B cell (primary cell): Measurements from ENCODE around the gene NUDT19. TPM values are rescaled to one million over a fixed set of nuclear protein-coding genes. Genes with fewer than 3 reads are reported as not detected.

ENCODE experiments used
- ATAC-seq: fragments of 200-7000 bp; cut with Tn5 transposase; one replicate; pipeline ENCODE4 v1.10.0; 2021; ENCODE audit warnings: low read depth, mild to moderate bottlenecking, moderate number of reproducible peaks, moderate library complexity
- CTCF ChIA-PET: fragments of 350-600 bp; sonication (Branson Sonifier 250); formaldehyde crosslinking; loops from one replicate; lab custom pipeline; 2021; ENCODE audit warnings: antibody characterized with exemption, inconsistent platforms; lab: Charles Lee
- POLR2A ChIA-PET: fragments of 350-600 bp; sonication (Branson Sonifier 250); formaldehyde crosslinking; loops from one replicate; lab custom pipeline; 2021; ENCODE audit warnings: antibody characterized with exemption; lab: Charles Lee
- DNase-seq: peaks from one replicate; pipeline ENCODE4 v3.0.0; 2013
- H2AFZ ChIP-seq: 2 replicates; pipeline ENCODE4 v1.6.1; 2012; ENCODE audit warnings: mild to moderate bottlenecking, low read depth, low read length; ENCODE audit not compliant: insufficient read depth, poor library complexity, severe bottlenecking
- H3K27ac ChIP-seq, 2 donors: 1 replicate in 1 of 2; 2 replicates in 1 of 2; pipeline ENCODE4 v1.5.1; 2012 to 2013; ENCODE audit warnings: low read length in 2 of 2, mild to moderate bottlenecking in 2 of 2, moderate library complexity in 1 of 2
- H3K27me3 ChIP-seq, 4 experiments: fragments of 200-600 bp in 1 of 4; sonication (generic) in 1 of 4; replicated peaks in 1 of 4; 1 replicate in 2 of 4; 2 replicates in 2 of 4; pipeline versions ENCODE4 v1.6.1 to v1.7.0; 2013 to 2016; ENCODE audit warnings: low read length in 3 of 4, mild to moderate bottlenecking in 2 of 4, mixed read lengths in 1 of 4, moderate library complexity in 1 of 4; ENCODE audit not compliant: insufficient read depth in 4 of 4, control insufficient read depth in 3 of 4; ENCODE audit errors: control extremely low read depth in 1 of 4
- H3K36me3 ChIP-seq, 2 experiments: replicated peaks in 1 of 2; 1 replicate in 1 of 2; 2 replicates in 1 of 2; pipeline versions ENCODE4 v1.6.1 to v1.7.1; 2013; ENCODE audit warnings: low read length in 1 of 2; ENCODE audit not compliant: insufficient read depth in 2 of 2, control insufficient read depth in 1 of 2; ENCODE audit errors: control extremely low read depth in 1 of 2, extremely low read depth in 1 of 2
- H3K4me1 ChIP-seq, 2 donors: fragments of 200-600 bp in 1 of 2; sonication (generic) in 1 of 2; 1 replicate in 1 of 2; 2 replicates in 1 of 2; pipeline versions ENCODE4 v1.5.1 to v1.6.1; 2013 to 2017; ENCODE audit warnings: low read length in 2 of 2; ENCODE audit not compliant: control insufficient read depth in 2 of 2, insufficient read depth in 2 of 2
- H3K4me2 ChIP-seq: replicated peaks from 2 replicates; pipeline ENCODE3; 2012; ENCODE audit warnings: mild to moderate bottlenecking, low read depth, low read length; ENCODE audit not compliant: poor library complexity, severe bottlenecking
- H3K4me3 ChIP-seq, 5 experiments: fragments of 200-600 bp in 1 of 5; sonication (generic) in 1 of 5; 1 replicate in 3 of 5; 2 replicates in 2 of 5; pipeline versions ENCODE4 v1.5.1 to v1.7.0; 2011 to 2016; ENCODE audit warnings: low read length in 4 of 5, mild to moderate bottlenecking in 4 of 5, low read depth in 2 of 5, control low read depth in 1 of 5, moderate library complexity in 1 of 5; ENCODE audit not compliant: insufficient read depth in 1 of 5; ENCODE audit errors: control extremely low read depth in 1 of 5, extremely low read depth in 1 of 5
- H3K79me2 ChIP-seq: fragments of 200-600 bp; sonication (generic); one replicate; pipeline ENCODE4 v1.6.0; 2016; ENCODE audit warnings: low read length; ENCODE audit not compliant: control insufficient read depth, insufficient read depth
- H3K9ac ChIP-seq: fragments of 200-600 bp; sonication (generic); 2 replicates; pipeline ENCODE4 v1.6.1; 2017; ENCODE audit warnings: mild to moderate bottlenecking, low read length, moderate library complexity
- H3K9me3 ChIP-seq, 3 donors: one replicate each; pipeline versions ENCODE4 v1.6.1 to v1.7.1; 2013; ENCODE audit warnings: low read length in 2 of 3; ENCODE audit not compliant: control insufficient read depth in 2 of 3, insufficient read depth in 1 of 3; ENCODE audit errors: control extremely low read depth in 1 of 3
- H4K20me1 ChIP-seq: 2 replicates; pipeline ENCODE4 v1.6.0; 2012; ENCODE audit warnings: mild to moderate bottlenecking, low read length; ENCODE audit not compliant: insufficient read depth, control insufficient read depth, poor library complexity, severe bottlenecking
- H3K27ac Mint-ChIP-seq: one replicate; pipeline ENCODE4 v1.8.0; 2021; ENCODE audit warnings: mixed read lengths
- H3K27me3 Mint-ChIP-seq: one replicate; pipeline ENCODE4 v1.8.0; 2021; ENCODE audit warnings: mixed read lengths
- H3K4me1 Mint-ChIP-seq: one replicate; pipeline ENCODE4 v1.8.0; 2021; ENCODE audit warnings: mixed read lengths
- H3K4me3 Mint-ChIP-seq: one replicate; pipeline ENCODE4 v1.8.0; 2021; ENCODE audit warnings: mixed read lengths
- H3K9me3 Mint-ChIP-seq: one replicate; pipeline ENCODE4 v1.8.0; 2022; ENCODE audit warnings: mixed read lengths; ENCODE audit not compliant: insufficient read depth
- EZH2 ChIP-seq: IDR thresholded peaks from 2 replicates; pipeline ENCODE4 v1.6.1; 2012; ENCODE audit warnings: borderline replicate concordance, low read depth, mild to moderate bottlenecking, moderate library complexity, low read length; ENCODE audit not compliant: insufficient read depth, poor library complexity, severe bottlenecking
- WGBS: methylation state at CpG from one replicate; pipeline ENCODE4 v1.1.5; 2013; ENCODE audit warnings: missing lambda C conversion rate; ENCODE audit not compliant: insufficient coverage; 5-methylcytosine and 5-hydroxymethylcytosine counted together
- intact Hi-C: fragments of 100-400 bp; cut with micrococcal nuclease; formaldehyde crosslinking; loops from one replicate; pipeline ENCODE4 v1.10.0; 2022
- polyA plus RNA-seq: library from polyadenylated mRNA; depleted of rRNA; stranded (reverse); fragments of >200 nt; gene quantifications from 2 replicates; pipeline ENCODE4 v1.2.3, GENCODE V29; 2012
- total RNA-seq, 2 donors: library from RNA; stranded (reverse); fragments of 120-200 nt in 1 of 2; gene quantifications; 1 replicate in 1 of 2; 2 replicates in 1 of 2; pipeline versions ENCODE4 v1.2.3 to v1.2.4, GENCODE V29; 2013 to 2022
- TF ChIP-seq, protein P1 (sequence below): fragments of 200-600 bp; IDR thresholded peaks from one replicate; pipeline ENCODE4 v1.8.0; 2022; ENCODE audit warnings: antibody characterized with exemption, mild to moderate bottlenecking

Gene NUDT19
- total and polyA plus RNA-seq, 2 donors (not counting 1 experiment from before 2014, with no cell fraction given) = 3.6 to 7.1 TPM

DNA sequence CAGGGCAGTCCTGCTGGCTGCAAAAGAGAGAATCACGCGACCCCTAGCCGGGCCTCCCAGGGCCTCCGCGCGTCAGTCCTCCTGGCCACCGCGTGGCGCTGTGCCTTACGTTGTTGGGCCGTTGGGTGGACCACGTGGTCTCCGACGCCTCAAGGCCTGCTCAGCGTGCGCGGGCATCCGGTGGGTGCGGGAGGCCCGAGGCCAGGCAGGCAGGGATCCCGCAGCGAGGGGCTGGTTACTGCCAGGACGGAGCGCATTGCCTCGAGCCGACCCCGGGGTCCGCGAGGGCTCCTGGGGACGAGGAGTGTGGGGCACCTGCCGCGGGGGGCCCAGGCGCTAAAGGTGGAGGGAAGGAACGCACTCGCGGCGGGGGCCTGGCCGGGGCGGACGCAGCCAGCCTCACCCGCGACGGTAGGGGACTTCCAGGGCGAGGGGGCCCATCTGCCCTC, 28.0 kb downstream of the NUDT19 start, which contains the start of gene TDRD12:
Gene TDRD12, plus strand, starts transcription at position 157 of the 449 bp plus-strand sequence. CDS start 306 bp downstream, outside the sequence.
- Histone ChIP-seq H2AFZ (no peak within 1 kb of the TSS), H3K27ac (no peak within 1 kb of the TSS), H3K9ac (no peak within 1 kb of the TSS), H3K27me3 (no peaks in the 10 kb centered on the region), H4K20me1 (no peaks in the 10 kb centered on the region), H3K4me2 (no peak within 1 kb of the TSS), H3K79me2 (no peaks in the 10 kb centered on the region), H3K4me3 (no peak within 1 kb of the TSS), H3K36me3 (peaks cover 0 to 4% of the 10 kb centered on the region in 2 experiments), H3K9me3 (peaks cover 0 to 8% (median 0%) of the 10 kb centered on the region in 3 donors), H3K4me1 (no peaks in the 10 kb centered on the region)
- no peak for DNase-seq
- no peak for ATAC-seq
- H3K9me3 Mint-ChIP-seq = no peaks in the 10 kb centered on the region
- intact Hi-C loops = no loop called here
- ChIA-PET POLR2A (no interaction called here), CTCF (no interaction called here)
- no peak within 1 kb of the TSS for H3K27ac Mint-ChIP-seq
- TF ChIP-seq EZH2 = no peak
- TF ChIP-seq, protein P1, sequence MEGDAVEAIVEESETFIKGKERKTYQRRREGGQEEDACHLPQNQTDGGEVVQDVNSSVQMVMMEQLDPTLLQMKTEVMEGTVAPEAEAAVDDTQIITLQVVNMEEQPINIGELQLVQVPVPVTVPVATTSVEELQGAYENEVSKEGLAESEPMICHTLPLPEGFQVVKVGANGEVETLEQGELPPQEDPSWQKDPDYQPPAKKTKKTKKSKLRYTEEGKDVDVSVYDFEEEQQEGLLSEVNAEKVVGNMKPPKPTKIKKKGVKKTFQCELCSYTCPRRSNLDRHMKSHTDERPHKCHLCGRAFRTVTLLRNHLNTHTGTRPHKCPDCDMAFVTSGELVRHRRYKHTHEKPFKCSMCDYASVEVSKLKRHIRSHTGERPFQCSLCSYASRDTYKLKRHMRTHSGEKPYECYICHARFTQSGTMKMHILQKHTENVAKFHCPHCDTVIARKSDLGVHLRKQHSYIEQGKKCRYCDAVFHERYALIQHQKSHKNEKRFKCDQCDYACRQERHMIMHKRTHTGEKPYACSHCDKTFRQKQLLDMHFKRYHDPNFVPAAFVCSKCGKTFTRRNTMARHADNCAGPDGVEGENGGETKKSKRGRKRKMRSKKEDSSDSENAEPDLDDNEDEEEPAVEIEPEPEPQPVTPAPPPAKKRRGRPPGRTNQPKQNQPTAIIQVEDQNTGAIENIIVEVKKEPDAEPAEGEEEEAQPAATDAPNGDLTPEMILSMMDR = no peak
- no peak within 1 kb of the TSS for H3K4me3 Mint-ChIP-seq
- H3K4me1 Mint-ChIP-seq = no peaks in the 10 kb centered on the region
- H3K27me3 Mint-ChIP-seq = no peaks in the 10 kb centered on the region
- 92% methylated on average over 38 of the region's 44 CpGs for WGBS

DNA sequence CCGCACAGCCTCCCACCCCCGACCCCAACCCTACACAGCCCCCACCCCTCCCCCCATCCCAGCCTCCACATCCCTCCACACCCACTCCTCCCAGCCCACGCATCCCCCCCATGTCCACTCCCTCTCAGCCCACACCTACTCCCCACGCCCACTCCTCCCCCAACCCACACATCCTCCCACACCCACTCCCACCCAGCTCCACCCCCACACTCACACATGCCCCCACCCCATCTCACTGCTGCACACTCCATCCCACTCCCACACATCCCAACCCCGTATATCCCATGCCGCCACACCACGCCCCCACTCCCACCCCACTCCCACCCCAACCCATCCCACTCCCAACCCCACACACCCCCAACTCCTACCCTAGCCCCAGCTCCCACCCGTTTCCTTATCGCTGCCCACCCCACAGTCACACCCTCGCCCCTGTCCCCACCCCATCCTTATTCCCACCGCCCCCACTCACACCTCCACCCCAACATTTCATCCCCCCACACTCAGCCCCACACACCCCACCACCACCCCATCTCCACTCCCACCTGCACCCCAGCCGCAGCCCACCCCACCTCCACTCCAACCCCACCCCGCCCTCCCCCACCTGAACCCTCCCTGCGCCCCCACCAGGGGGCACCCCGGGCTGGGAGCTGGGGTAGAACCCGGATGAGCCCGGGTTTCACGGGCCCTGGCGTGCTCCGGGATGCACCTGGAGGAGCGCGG, 28.8 kb downstream of the NUDT19 start:
- Histone ChIP-seq H3K36me3 (peaks cover 0 to under 1% of the 10 kb centered on the region in 2 experiments), H3K27ac (no peak overlapping the region), H3K79me2 (no peaks in the 10 kb centered on the region), H2AFZ (no peak overlapping the region), H3K9ac (no peak overlapping the region), H4K20me1 (no peaks in the 10 kb centered on the region), H3K4me3 (no peak overlapping the region), H3K4me2 (no peak overlapping the region), H3K4me1 (no peaks in the 10 kb centered on the region), H3K27me3 (no peaks in the 10 kb centered on the region), H3K9me3 (peaks cover 0 to 8% (median 0%) of the 10 kb centered on the region in 3 donors)
- 96% methylated on average over 13 of the region's 22 CpGs for WGBS
- no peaks in the 10 kb centered on the region for H3K4me1 Mint-ChIP-seq
- H3K27ac Mint-ChIP-seq = no peak overlapping the region
- ChIA-PET CTCF (no interaction called here), POLR2A (no interaction called here)
- no peak overlapping the region for H3K4me3 Mint-ChIP-seq
- ATAC-seq (no peak), DNase-seq (no peak)
- intact Hi-C loops = no loop called here
- TF ChIP-seq, protein P1 = no peak
- no peak for TF ChIP-seq EZH2
- no peaks in the 10 kb centered on the region for H3K9me3 Mint-ChIP-seq
- no peaks in the 10 kb centered on the region for H3K27me3 Mint-ChIP-seq
